ENCODE results near the gene TM4SF5.

TM4SF5 gene

GRCh38 chr17:4788159-4788806, 16.6 kb downstream of the TM4SF5 start:
- in situ Hi-C loops (cut with MboI; ENCODE audit: low sequenced_read_pairs, unreplicated experiment): loop anchor here (10.0 kb wide), 1 partner anchor 97 kb away; no protein-coding TSS in a partner anchor
- no peak for TF ChIP-seq CTCF (IDR thresholded peaks at IDR 0.05; ENCODE audit: borderline replicate concordance, control extremely low read depth, extremely low read depth, insufficient read depth, missing control alignments)
- DNase-seq (ENCODE audit: low spot score): no peak

- in situ Hi-C loops (cut with MboI; ENCODE audit: low sequenced_read_pairs, unreplicated experiment): loop anchor here (10.0 kb wide), 1 partner anchor 96 kb away; no protein-coding TSS in a partner anchor
- DNase-seq (ENCODE audit: low spot score): peak; percentile 35
- no peak for TF ChIP-seq CTCF (IDR thresholded peaks at IDR 0.05; ENCODE audit: borderline replicate concordance, control extremely low read depth, extremely low read depth, insufficient read depth, missing control alignments)
These were observed 17.4 kb downstream of the TM4SF5 start, which contains the start of gene GLTPD2 for GRCh38 chr17:4788807-4789700. Gene GLTPD2, plus strand, starts transcription at chr17:4788964. Its CDS starts 48 bp downstream, at chr17:4789012.

GRCh38 chr17:4789701-4789950, 17.9 kb downstream of the TM4SF5 start:
- no peak for DNase-seq (ENCODE audit: low spot score)
- no peak for TF ChIP-seq CTCF (IDR thresholded peaks at IDR 0.05; ENCODE audit: borderline replicate concordance, control extremely low read depth, extremely low read depth, insufficient read depth, missing control alignments)
- in situ Hi-C loops (cut with MboI; ENCODE audit: low sequenced_read_pairs, unreplicated experiment): loop anchor here (10.0 kb wide), 1 partner anchor 95 kb away; no protein-coding TSS in a partner anchor

GRCh38 chr17:4789951-4790704, 18.4 kb downstream of the TM4SF5 start:
- peak; percentile 95 for DNase-seq (ENCODE audit: low spot score)
- peak; percentile 85 for TF ChIP-seq CTCF (IDR thresholded peaks at IDR 0.05; ENCODE audit: borderline replicate concordance, control extremely low read depth, extremely low read depth, insufficient read depth, missing control alignments)
- in situ Hi-C loops (cut with MboI; ENCODE audit: low sequenced_read_pairs, unreplicated experiment): loop anchor here (10.0 kb wide), 1 partner anchor 95 kb away; no protein-coding TSS in a partner anchor

GRCh38 chr17:4790705-4791088, 19.0 kb downstream of the TM4SF5 start:
- no peak for DNase-seq (ENCODE audit: low spot score)
- in situ Hi-C loops (cut with MboI; ENCODE audit: low sequenced_read_pairs, unreplicated experiment): no loop called here

More at GRCh38 chr17:4790705-4791088, 19.0 kb downstream of the TM4SF5 start:
- no peak for TF ChIP-seq CTCF (IDR thresholded peaks at IDR 0.05; ENCODE audit: borderline replicate concordance, control extremely low read depth, extremely low read depth, insufficient read depth, missing control alignments)
